CD14-positive monocyte (primary cell): ENCODE results near the gene MSRB3. TPM values are rescaled to one million over a fixed set of nuclear protein-coding genes. Genes with fewer than 3 reads are reported as not detected.

Experiments used
- DNase-seq, 3 donors: peaks; one replicate each; pipeline ENCODE4 v3.0.0-alpha.2; 2011 to 2022
- H2AFZ ChIP-seq: 2 replicates; pipeline ENCODE4 v1.6.0; 2012; ENCODE audit warnings: mild to moderate bottlenecking, low read depth, low read length, inconsistent platforms; ENCODE audit not compliant: insufficient read depth, poor library complexity, severe bottlenecking
- H3K27ac ChIP-seq, 2 donors: 1 replicate in 1 of 2; 2 replicates in 1 of 2; pipeline ENCODE4 v1.5.1; 2012 to 2013; ENCODE audit warnings: low read length in 2 of 2, control low read depth in 1 of 2, inconsistent platforms in 1 of 2, low read depth in 1 of 2, mild to moderate bottlenecking in 1 of 2
- H3K27me3 ChIP-seq, 2 donors: one replicate each; pipeline versions ENCODE4 v1.6.0 to v1.6.1; 2011 to 2013; ENCODE audit warnings: low read length in 2 of 2; ENCODE audit not compliant: control insufficient read depth in 2 of 2, insufficient read depth in 2 of 2
- H3K36me3 ChIP-seq, 2 donors: replicated peaks in 1 of 2; 1 replicate in 1 of 2; 2 replicates in 1 of 2; pipeline versions ENCODE4 v1.5.1 to v1.6.1; 2012 to 2013; ENCODE audit warnings: low read length in 2 of 2, control low read depth in 1 of 2, inconsistent platforms in 1 of 2, mild to moderate bottlenecking in 1 of 2; ENCODE audit not compliant: insufficient read depth in 2 of 2, control insufficient read depth in 1 of 2
- H3K4me1 ChIP-seq, 2 donors: 1 replicate in 1 of 2; 2 replicates in 1 of 2; pipeline versions ENCODE4 v1.5.1 to v1.6.1; 2012 to 2013; ENCODE audit warnings: low read length in 2 of 2, control low read depth in 1 of 2, inconsistent platforms in 1 of 2, mild to moderate bottlenecking in 1 of 2, moderate library complexity in 1 of 2; ENCODE audit not compliant: insufficient read depth in 2 of 2, control insufficient read depth in 1 of 2
- H3K4me2 ChIP-seq: replicated peaks from 2 replicates; pipeline ENCODE3; 2012; ENCODE audit warnings: low read length, moderate library complexity, mild to moderate bottlenecking; ENCODE audit not compliant: poor library complexity, severe bottlenecking; ENCODE audit errors: extremely low read depth
- H3K4me3 ChIP-seq, 3 experiments: fragments of 200-600 bp in 1 of 3; sonication (generic) in 1 of 3; replicated peaks in 1 of 3; 1 replicate in 2 of 3; 2 replicates in 1 of 3; pipeline ENCODE4 v1.5.1; 2011 to 2013; ENCODE audit warnings: low read length in 3 of 3, mild to moderate bottlenecking in 3 of 3, control low read depth in 2 of 3, low read depth in 2 of 3, inconsistent platforms in 1 of 3, moderate library complexity in 1 of 3
- H3K79me2 ChIP-seq: 2 replicates; pipeline ENCODE4 v1.6.0; 2012; ENCODE audit warnings: mild to moderate bottlenecking, control low read depth, inconsistent platforms, low read length, moderate library complexity; ENCODE audit not compliant: insufficient read depth
- H3K9ac ChIP-seq: 2 replicates; pipeline ENCODE4 v1.6.0; 2017; ENCODE audit warnings: low read length, mild to moderate bottlenecking; ENCODE audit not compliant: insufficient read depth, poor library complexity, severe bottlenecking
- H3K9me3 ChIP-seq, 2 donors: replicated peaks in 1 of 2; 1 replicate in 1 of 2; 2 replicates in 1 of 2; pipeline versions ENCODE4 v1.5.1 to v1.6.1; 2012 to 2013; ENCODE audit warnings: low read length in 2 of 2, control low read depth in 1 of 2; ENCODE audit not compliant: control insufficient read depth in 1 of 2, insufficient read depth in 1 of 2
- H4K20me1 ChIP-seq: 2 replicates; pipeline ENCODE4 v1.6.0; 2012; ENCODE audit warnings: mild to moderate bottlenecking, low read length, control low read depth, moderate library complexity; ENCODE audit not compliant: insufficient read depth
- H3K27ac Mint-ChIP-seq, 7 donors: one replicate each; pipeline ENCODE4 v1.8.0; 2020; ENCODE audit warnings: mild to moderate bottlenecking in 7 of 7, mixed read lengths in 7 of 7, moderate library complexity in 6 of 7, inconsistent platforms in 2 of 7
- H3K27me3 Mint-ChIP-seq, 3 donors: one replicate each; pipeline ENCODE4 v1.8.0; 2021 to 2022; ENCODE audit warnings: low read depth in 3 of 3, mild to moderate bottlenecking in 3 of 3, mixed read lengths in 3 of 3, moderate library complexity in 3 of 3, inconsistent platforms in 1 of 3
- H3K36me3 Mint-ChIP-seq, 2 donors: one replicate each; pipeline ENCODE4 v1.8.0; 2020; ENCODE audit warnings: mixed read lengths in 2 of 2, inconsistent platforms in 1 of 2, mild to moderate bottlenecking in 1 of 2
- H3K4me1 Mint-ChIP-seq: one replicate; pipeline ENCODE4 v1.8.0; 2020; ENCODE audit warnings: mild to moderate bottlenecking, mixed read lengths
- H3K4me3 Mint-ChIP-seq, 2 donors: one replicate each; pipeline ENCODE4 v1.8.0; 2020; ENCODE audit warnings: mild to moderate bottlenecking in 2 of 2, mixed read lengths in 2 of 2, moderate library complexity in 1 of 2
- H3K9me3 Mint-ChIP-seq, 7 donors: one replicate each; pipeline ENCODE4 v1.8.0; 2020 to 2022; ENCODE audit warnings: mixed read lengths in 7 of 7, mild to moderate bottlenecking in 6 of 7, moderate library complexity in 6 of 7, inconsistent platforms in 2 of 7
- CTCF ChIP-seq: fragments of 200-600 bp; IDR thresholded peaks from one replicate; pipeline ENCODE4 v1.8.0; 2022; ENCODE audit warnings: antibody characterized with exemption, mild to moderate bottlenecking
- WGBS: methylation state at CpG from one replicate; pipeline ENCODE4 v1.1.5; 2013; ENCODE audit warnings: missing lambda C conversion rate; ENCODE audit not compliant: insufficient coverage; 5-methylcytosine and 5-hydroxymethylcytosine counted together
- intact Hi-C, 2 donors: fragments of 100-400 bp; cut with micrococcal nuclease; formaldehyde crosslinking; loops; one replicate each; pipeline versions ENCODE4 v1.15.0 to v1.15.1; 2023
- polyA plus RNA-seq, 3 donors: library from polyadenylated mRNA; depleted of rRNA in 1 of 3; unstranded in 2 of 3; stranded (reverse) in 1 of 3; fragments of 300-500 nt in 2 of 3; fragments of >200 nt in 1 of 3; fragmentation: Illumina TruSeq in 2 of 3; gene quantifications; 1 replicate in 2 of 3; 2 replicates in 1 of 3; pipeline ENCODE4 v1.2.3, GENCODE V29; 2012 to 2021

The MSRB3 gene
- polyA plus RNA-seq, 3 donors = 0.25 to 1.1 (median 1.0) TPM

DNA sequence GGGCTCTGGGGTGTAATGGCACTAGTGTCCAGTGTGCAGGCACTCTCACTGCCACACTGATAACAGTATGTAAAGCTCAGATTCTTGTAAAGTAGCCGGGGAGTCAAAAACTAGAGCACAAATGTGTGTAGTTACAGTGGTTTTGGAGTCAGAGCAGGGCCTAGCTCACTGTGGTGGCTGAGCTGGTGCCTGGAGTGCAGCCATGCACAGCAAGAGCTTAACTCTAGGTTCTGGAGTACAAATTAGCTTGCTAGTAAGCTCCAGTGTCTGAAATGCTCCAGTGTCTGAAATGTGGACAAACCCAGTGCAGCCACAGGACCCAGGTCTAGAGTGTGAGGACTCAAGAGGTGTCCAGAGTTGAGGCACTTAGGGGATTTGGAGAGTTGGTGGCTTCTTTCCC, 149.2 kb downstream of the MSRB3 start:
- H3K36me3 Mint-ChIP-seq = peaks cover 0 to 2% of the 10 kb centered on the region in 2 donors
- WGBS = 100% methylated on average over 1 of the region's 1 CpG
- H3K27me3 ChIP-seq = no peaks in the 10 kb centered on the region
- no peaks in the 10 kb centered on the region for H3K4me1 ChIP-seq
- no peak overlapping the region for H3K4me3 Mint-ChIP-seq
- no peaks in the 10 kb centered on the region for H4K20me1 ChIP-seq
- no peaks in the 10 kb centered on the region for H3K27me3 Mint-ChIP-seq
- no peak overlapping the region for H2AFZ ChIP-seq
- no peak overlapping the region for H3K4me3 ChIP-seq
- H3K36me3 ChIP-seq = no peaks in the 10 kb centered on the region
- DNase-seq = no peak
- no peak overlapping the region for H3K27ac Mint-ChIP-seq
- H3K79me2 ChIP-seq = no peaks in the 10 kb centered on the region
- TF ChIP-seq CTCF = no peak
- H3K27ac ChIP-seq = no peak overlapping the region
- no peak overlapping the region for H3K9ac ChIP-seq
- H3K9me3 Mint-ChIP-seq = peaks cover 3 to 19% (median 8%) of the 10 kb centered on the region in 7 donors
- no peak overlapping the region for H3K4me2 ChIP-seq
- intact Hi-C loops = no loop called here
- no peaks in the 10 kb centered on the region for H3K9me3 ChIP-seq
- H3K4me1 Mint-ChIP-seq = peaks cover 3% of the 10 kb centered on the region

DNA sequence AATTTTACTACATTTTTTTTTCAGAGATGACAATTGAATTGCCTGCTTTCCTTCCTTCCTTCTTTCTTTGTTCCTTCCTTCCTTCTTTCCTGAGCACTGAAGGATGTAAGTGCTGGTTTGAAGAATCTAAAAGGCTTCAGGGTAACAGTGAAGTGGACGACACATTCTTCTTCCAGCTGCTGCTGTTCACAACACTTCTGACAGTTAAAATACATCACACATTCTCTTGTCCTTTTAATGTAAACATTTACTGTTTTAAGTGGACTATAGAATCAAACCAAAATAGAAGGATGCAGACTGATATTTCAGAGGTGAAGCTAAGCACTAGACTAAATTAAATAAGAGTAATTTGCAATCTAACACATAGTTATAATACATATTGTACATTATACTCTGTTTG, 151.5 kb downstream of the MSRB3 start:
- Mint-ChIP-seq H3K27me3 (no peaks in the 10 kb centered on the region), H3K9me3 (peaks cover 0 to 12% (median 4%) of the 10 kb centered on the region in 7 donors), H3K27ac (no peak overlapping the region), H3K4me1 (peaks cover 3% of the 10 kb centered on the region), H3K36me3 (peaks cover 0 to 2% of the 10 kb centered on the region in 2 donors), H3K4me3 (no peak overlapping the region)
- intact Hi-C loops = no loop called here
- no peak overlapping the region for H3K4me2 ChIP-seq
- H3K27me3 ChIP-seq = no peaks in the 10 kb centered on the region
- H4K20me1 ChIP-seq = no peaks in the 10 kb centered on the region
- TF ChIP-seq CTCF = no peak
- no peak overlapping the region for H3K27ac ChIP-seq
- no peak for DNase-seq
- H3K36me3 ChIP-seq = no peaks in the 10 kb centered on the region
- no peaks in the 10 kb centered on the region for H3K4me1 ChIP-seq
- no peak overlapping the region for H2AFZ ChIP-seq
- no CpG with 5 or more reads among the region's 1 CpG for WGBS
- H3K4me3 ChIP-seq = no peak overlapping the region
- no peaks in the 10 kb centered on the region for H3K79me2 ChIP-seq
- no peak overlapping the region for H3K9ac ChIP-seq
- no peaks in the 10 kb centered on the region for H3K9me3 ChIP-seq
